NCI-H226 (cell line): ENCODE data around the gene PREX1.

Source experiments
- DNase-seq: peaks from one replicate; pipeline ENCODE4 v3.0.0-alpha.2; 2015

Gene PREX1

DNA sequence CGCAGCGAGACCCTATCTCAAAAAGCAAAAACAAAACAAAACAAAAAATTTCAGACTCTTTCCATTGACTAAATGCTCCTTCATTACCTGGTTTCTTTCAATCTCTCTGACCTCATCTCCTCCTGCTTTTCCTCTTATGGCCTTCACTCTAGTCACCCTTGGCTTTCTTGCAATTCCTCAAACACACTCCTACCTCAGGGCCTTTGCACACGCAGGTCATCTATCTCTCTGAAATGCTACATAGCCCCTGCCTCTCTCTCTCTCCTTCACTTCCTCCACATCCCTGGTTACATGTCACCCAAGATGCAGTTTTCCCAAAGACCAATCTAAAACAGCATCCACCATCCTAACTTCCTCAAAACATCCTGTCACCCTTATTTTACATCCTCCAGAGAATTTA, 96.8 kb downstream of the PREX1 start:
- no peak for DNase-seq

DNA sequence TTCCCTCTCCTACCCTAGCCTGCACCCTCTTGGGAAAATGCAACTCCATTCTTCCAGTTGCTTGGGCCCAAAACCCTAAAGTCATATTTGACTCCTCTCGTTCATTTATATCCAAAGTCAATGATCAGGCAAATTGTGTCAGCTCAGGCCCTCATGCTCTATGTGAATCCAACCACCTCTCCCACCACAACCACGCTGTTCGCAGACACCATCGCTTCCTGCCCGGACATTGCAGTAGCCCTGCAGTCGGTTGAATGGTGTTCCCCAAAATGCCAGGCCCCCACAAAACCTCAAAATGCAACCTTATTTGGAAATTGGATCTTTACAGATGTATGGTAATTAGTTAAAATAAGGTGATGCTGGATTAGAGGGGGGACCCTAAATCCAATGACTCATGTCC, 98.3 kb downstream of the PREX1 start:
- DNase-seq = no peak

DNA sequence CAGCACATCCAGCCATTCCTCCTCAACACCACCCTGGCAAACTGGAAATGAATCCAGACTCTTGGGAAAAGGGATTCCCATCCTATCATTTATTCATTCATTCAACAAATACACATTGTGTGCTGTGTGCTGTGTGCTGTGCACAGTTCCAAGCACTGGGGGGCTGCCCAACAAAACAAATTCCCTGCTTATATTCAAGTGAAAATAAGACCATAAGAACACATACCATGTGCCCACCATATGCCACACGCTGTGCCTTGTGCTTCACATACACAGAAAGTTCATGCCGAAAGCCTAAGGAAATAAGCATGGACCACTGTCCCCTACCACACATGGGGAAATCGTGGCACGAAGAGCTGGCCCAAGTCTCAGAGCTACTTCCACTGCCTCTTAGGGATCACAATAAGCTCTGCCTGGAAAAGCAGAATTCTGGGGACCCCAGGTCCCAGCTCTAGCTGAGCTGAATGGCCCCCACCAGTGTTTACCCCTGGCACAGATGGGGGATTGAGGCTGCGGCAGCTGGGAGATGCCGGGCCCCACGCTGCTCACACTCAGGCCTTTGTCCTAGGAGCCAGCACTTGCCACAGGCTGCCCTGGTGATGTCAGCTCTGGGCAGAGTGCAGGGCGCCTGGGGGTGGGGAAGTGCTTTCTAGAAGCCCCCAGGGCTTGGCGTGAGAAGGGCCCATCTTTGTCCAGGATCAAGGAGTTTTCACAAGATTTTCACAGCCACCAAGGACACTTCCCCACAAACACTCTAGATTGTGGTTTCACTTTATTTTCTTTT, 99.6 kb downstream of the PREX1 start:
- no peak for DNase-seq

DNA sequence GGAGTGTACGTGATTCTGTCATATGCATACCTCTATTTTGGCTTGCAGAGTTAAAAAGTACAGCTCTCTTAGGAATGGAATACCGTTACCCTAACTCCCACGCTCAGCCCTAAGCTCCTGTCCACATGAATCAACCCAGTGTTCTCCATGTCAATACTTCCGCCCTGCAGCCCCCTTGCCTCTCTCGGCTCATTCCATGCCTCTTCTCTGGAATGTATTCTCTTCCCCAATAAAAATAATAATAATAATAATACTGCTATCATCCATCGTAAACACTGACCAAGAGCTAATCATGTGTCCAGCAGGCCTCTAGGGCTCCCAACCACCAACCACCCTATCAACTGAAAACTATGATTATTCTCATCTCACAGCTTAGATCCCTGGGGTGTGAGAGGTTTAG, 100.6 kb downstream of the PREX1 start:
- no peak for DNase-seq

DNA sequence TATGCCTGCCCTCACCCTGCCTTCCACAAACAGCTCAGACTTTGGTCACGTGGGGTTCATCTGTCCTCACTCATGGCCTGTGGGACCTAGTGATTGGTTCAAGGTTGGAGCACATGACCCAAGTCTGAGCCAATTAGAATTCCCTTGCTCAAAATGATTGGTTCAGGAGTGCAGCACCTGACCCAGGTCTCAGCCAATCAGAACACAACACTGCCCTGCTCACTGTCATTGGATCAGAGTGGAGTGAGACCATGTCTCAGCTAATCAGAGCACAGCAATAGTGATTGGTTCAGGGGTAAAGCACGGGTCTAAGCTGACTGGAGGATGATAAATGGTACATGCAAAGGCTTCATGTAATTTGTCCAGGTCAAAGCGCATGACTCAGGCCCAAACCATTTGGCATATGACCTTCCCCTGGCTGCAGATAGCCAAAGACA, 102.2 kb downstream of the PREX1 start:
- peak; percentile 88 for DNase-seq

DNA sequence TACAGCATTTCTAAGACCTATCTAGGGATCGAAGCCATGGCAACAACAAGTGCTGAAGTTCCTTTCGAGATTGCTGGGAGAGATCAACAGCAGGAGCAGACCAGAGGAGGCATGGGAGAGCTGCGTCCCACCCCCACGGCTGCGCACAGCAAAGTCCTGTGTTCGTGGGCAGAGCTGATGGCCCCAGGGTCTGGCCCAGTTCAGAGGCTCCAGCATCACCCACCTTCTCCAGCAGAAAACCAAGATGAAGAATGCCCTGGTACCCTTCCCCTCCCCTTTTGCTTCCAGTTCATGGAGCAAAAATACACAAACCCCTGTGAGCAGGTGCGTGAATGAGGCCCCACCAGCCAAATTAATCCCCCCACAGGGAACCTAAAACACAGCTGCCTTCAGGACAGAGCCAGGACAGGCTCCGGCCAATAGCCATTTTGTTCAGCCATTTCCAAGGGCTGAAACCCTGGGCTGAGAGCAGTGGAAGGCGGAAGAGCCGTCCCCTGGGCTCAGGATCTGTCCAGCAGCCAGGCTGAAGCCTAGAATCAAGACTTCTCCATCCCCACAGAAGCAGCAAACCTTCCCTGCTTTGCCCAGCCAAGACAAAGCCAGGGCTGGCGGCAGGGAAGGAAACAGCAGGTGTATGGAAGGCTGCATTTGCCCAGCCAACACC, 102.8 kb downstream of the PREX1 start:
- DNase-seq = no peak

DNA sequence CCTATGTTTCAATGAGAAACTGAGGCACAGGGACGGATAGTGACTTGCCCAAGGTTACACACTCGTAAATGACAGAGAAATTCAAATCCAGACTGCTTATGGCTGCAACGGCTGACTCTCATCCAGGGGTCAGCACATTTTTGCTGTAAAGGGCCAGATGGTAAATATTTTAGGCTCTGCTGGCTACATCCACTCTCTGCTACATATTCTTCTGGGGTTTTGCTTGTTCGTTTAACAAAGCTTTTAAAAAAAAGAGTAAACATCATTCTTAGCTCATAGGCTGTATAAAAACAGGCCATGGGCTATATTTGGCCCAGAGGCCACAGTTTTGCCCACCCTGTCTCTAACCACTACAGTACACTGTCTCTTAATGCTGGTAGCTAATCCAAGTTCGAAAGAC, 103.4 kb downstream of the PREX1 start:
- DNase-seq = no peak

DNA sequence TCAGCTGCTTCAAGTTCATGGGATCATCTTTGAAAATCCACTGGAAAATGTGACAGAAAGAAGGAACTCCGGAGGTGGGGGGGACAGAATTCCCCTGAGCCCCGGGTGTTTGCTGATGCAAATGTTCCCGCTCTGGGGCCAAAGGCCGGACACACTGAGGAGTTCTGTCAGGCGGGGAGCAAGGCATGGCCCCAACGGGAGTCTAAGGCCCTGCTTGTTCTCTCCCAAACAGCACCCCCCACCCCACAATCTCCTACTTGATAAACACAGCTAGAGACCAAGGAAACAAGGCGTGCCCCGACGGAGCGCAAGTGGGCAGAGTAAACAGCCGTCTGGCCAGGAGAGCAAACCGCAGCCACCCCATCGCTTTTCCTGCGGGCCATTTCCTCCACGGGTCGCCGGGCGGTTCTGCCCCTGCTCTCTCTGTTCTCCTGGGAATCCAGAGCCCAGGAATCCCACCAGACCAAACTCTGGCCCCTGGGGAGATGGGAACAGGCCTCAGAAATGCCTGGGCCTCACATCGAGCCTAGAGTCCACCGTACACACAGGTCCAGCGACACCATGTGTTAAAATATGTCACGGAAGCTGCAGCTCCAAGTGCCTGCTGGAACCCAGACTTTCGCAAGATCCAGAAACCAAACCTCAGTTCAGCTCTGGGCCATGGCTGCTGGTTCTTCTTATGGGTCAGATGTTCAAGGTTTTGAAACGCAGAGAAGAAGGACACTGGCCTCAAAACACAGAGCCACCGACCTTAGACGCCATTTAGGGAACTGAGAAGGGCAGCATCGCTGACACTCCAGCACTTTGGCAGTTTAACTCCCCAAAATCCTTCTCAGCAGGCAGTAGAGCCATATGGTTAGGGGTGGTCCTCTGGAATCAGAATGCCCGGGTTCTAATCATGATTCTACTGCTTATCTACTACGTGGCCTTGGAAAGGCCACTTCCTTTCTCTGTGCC, 104.2 kb downstream of the PREX1 start:
- no peak for DNase-seq

DNA sequence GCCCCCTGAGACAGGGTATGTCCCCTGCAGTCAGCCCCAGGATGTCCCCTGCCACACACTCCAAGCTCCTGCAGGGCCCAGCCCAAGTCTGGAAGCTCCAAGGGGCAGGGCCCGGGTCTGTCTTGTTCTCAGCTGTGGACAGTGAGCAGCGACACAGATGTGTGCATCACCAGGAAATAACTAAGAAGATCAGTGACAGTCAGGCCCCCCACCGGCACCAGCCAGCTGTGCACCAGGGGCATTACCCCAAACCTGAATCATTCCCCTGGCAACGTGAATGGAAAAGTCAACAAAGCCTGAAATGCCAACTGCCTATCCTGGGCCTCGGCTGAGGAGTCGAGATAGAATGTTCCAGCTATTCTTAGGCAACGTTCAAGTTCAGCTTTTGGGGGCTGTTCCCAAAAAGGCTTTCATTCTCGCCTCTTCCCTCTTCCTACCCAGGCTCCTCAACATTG, 105.0 kb downstream of the PREX1 start:
- no peak for DNase-seq

DNA sequence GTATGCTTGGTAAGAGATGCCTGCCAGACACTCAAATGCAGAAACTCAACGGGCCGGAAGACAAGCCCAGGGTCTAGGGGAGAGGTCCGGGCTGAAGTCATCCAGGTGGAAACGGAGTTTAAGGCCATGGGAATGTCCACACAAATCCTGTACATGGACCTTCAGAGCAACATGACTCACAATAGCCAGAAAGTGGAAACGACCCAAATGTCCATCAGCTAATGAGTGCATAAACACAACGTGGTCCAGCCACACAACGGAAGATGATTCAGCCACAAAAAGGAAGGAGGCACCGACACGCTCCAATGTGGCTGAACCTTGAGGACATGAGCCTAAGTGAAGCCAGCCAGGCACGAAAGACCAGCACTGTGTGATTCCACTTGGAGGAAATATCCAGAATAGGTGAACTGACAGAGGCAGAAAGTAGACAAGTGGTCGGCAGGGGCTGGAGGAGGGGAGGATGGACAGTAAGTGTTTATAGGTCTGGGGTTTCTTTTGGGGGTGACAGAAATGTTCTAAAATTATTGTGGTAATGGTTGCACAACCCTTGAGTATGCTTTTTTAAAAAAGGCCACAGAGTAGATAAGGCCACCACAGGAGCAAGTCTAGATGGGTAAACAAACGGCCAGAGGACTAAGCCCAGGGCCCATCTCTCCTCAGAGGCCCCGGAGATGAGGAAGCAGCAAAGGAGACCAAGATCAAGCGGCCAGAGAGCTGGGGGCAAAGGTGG, 105.6 kb downstream of the PREX1 start:
- no peak for DNase-seq

DNA sequence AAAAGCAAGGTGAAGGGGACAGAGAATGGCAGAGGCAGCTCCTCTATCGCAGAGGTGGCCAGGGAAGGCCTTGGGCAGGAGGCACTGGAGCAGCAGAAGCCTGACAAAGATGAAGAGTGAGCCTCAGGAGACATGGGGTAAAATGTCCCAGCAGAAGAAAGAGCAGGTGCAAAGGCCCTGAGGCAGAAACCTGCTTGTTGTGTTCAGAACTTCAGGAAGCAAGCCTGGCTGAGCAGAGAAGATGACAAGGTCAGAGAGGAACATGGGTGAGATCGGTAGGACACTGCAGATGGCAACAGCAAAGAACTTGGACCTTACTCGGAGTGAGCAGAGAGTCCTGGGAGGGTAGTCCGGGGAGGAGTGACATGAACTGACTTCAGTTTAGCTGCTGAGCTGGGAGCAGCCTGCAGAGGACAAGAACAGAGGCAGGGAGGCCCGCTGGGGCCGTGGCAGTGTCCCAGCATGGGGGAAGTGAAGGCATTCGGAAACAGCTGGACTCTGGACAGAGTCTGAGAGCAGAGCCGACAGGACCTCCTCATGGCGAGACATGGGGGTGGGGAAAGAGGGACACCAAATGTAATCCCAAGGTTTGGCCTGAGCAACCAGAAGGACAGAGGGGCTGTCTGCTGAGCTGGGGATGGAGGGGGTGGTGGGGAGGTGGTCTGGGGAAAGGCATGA, 106.3 kb downstream of the PREX1 start:
- no peak for DNase-seq

DNA sequence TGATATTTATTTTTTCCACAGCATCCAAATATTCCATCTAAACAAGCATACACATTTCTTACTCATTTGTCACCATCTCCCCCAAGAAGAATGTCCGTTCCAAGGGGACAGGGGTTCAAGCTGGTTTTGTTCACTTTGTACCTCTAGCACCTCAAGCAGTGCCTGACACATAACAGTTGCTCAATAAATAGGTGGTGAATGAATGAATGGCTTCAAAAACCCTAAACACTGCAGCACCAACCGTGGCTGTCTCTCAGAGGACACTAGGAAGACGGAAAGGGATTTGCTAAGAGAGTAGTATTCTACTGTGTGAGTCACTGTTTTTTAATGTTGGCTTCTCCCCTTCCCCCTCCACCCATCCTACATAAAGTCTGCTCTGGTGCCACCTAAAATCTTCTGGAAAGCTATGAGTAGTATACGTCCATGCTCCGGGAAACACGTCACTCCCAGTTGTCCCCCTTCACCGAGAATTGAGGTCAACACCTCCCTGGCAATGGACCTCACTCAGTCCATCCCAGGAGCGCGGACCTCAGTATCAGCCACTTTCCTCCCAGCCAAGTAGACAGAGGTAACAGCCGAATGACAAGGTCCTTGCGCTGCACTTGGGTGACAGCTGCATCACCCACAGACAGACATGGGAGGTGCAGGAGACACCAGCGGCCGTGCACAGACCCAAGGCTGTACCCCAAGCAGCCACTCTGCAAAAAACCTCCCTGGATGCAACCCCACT, 107.4 kb downstream of the PREX1 start:
- no peak for DNase-seq

DNA sequence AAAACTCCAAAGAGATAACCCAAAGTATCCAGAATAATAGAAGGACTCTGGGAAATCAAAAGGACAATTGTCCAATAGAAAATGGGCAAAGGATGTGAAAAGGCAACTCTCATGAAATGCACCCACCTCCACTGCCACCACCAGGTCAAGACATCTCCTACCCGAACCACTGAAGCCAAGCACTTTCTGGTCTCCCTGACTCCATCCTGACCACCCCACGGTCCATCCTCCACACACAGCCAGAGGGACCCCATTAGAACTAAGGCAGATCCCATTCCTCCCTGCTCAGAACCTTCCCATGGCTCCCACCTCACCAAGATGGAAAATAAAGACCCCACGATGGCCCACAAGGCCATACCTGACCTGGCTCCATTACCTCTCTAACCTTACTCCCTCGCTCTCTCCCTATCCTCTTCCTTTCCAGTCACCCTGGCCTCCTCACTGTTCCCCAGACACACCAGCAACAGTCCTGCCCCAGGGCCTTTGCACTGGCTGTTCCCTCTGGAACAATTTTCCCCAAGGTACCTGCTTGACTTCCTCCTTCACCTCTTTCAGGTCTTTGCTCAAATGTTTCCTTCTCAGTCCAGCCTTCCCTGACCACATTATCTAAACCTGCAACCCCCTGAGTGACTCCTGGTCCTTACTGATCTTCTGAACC, 108.1 kb downstream of the PREX1 start:
- no peak for DNase-seq

DNA sequence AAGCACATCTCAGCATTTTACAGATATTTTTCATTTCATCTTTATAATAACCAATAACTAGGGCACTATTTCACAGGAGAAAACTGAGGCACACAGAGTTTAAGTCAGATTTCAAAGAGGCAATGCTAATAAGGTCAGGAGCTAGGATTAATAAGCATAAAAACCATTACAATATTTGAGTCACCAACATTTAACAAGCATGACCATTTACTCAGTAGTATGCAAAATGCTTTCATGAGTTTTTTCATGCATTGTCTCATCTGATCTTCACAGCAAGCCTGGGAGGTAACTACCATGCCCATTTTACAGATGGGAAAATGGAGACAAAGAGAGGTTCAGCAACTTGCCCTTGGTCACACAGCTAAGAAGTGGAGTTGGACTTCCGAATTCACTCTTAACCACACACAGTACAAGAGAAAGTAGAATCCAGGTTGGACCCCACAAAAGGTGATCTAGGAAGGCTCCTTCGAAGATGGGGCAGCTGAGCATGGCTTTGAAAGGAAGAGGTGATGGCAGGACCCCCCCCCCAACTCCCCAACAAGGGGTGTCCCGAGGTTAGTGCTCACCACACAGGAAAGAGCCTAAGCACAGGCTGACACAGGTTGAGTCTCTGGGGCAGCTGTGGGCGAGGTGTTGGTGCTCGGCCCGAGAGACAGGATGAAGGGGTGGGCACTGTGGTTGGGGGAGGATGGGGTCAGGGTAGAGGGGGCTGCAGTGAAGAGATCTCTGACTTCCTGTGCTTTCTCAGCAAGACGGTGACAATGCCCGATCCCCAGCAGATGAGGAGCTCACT, 108.8 kb downstream of the PREX1 start:
- DNase-seq = no peak

DNA sequence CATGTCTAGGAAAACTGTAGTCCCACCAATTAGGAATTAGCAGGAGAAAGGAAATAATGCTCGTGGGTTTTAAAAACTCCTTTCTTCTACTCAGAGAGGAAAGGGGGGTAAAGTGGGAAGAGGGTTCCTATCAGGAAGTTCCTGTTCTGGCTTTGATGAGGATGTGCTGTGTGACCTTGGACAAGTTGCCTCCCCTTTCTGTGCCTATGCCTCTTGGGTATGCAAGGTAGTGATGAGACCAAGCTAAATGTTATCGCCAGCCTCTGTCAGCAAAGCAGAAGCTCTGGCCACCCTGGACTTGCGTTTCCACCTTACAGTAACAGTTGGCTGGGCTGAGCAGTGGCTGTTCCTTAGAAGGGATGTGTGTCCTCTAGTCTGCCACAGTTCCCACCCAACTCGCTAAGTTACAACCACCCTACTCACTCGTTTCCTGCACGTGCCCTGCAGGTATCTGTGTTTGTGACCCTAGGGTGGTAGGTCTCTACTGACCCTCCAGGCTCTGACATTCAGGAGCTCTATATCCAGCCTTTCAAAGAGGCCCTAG, 110.0 kb downstream of the PREX1 start:
- DNase-seq = no peak

DNA sequence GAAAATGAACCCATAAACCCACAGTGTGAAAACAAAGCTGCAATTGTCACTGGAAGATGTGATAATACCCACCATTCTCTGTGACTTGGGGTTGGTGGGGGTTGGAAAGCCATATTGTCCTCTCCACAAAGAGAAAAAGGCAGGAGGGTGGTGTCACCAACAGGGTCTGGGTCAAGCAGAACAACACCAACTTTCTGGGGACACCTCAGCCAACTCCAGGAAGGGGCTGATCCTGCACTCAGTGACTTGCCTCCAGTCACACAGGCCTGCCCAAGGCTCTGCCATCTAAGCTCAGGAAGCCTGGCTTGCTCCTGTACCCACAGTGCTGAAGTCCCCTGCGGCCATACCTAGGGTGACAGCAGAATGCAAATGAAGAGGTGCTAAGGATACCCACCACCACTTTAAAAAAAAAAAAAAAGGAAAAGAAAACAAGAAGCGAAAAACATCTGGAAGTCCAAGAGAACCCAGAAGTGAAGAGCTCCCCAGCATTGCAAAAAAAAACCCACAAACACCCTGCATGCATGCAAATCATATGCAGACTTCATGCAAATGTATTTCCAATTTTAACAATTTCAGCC, 110.6 kb downstream of the PREX1 start:
- DNase-seq = no peak

DNA sequence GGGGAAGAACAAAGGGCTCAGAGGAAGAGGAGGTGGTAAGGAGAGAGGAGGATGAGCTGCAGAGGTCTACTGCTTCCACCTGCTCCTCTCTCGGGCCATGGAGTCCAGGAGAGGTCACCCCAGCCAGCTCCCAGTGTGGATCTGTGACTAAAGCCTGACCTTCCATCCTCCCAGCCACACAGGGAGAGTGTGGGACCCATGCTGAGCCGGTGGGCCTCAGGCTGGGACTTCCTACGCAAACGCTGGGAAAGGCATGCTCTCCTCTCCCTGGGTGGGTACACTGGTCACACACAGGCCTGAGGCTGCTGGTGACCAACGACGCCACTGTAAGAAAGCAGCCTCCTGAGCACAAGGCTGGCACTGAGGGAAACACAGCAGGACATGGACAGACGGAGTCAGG, 111.3 kb downstream of the PREX1 start:
- DNase-seq = no peak

DNA sequence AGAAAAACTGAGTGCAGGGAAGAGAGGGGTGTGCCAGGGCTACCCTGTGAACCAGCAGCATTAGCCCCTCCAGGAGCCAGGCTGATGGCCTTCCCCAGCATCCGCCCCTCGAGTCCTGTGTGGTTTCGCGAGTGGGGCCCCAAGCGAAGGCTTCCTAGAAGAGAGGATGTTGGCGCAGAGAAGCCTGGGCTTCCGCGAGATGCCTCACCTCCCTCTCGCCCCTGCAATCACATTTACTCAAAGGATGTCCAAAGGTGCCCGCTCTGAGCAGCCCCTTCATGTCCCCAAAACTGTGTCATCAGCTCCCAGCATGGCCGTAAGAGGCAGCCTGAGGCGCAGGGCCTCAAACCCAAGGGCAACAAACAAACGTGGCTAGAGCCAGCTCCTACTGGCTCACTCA, 111.7 kb downstream of the PREX1 start:
- DNase-seq = no peak

DNA sequence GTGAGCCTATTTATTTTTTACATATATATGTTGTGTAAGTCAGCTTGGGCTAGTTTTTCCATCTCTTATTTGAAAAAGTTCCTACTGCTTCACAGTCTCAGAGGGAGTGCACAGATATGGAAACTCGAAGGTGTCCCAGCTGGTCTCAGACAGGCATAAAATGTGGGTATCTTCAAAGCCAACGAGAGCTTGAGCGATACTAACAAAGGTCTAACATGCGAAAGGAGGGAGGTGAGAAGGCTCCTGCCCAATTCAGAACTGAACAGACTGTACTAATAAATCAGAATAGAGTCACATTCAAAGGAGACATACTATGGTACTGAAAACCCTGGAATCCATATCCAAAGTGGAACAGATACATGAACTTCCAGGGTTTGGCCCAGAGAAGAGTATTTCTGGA, 113.0 kb downstream of the PREX1 start:
- DNase-seq = no peak
